HepG2 (cell line): ENCODE measurements around the gene ATP8B2. TPM values are rescaled to one million over a fixed set of nuclear protein-coding genes. Genes with fewer than 3 reads are reported as not detected.

Experiments
- ATF7-NPFF ChIP-seq: sonication (generic); formaldehyde crosslinking; IDR thresholded peaks from 2 replicates; pipeline ENCODE4 v1.8.1; 2023; ENCODE audit warnings: mild to moderate bottlenecking, low read depth, missing genetic modification reagents, moderate library complexity
- BORCS8-MEF2B ChIP-seq: sonication (generic); formaldehyde crosslinking; IDR thresholded peaks from 2 replicates; pipeline ENCODE4 v1.8.0; 2022; ENCODE audit warnings: mild to moderate bottlenecking, missing genetic modification reagents
- GMEB1 ChIP-seq: sonication (generic); formaldehyde crosslinking; IDR thresholded peaks from 2 replicates; pipeline ENCODE4 v1.5.1; 2020; ENCODE audit warnings: missing genetic modification reagents, mild to moderate bottlenecking, borderline replicate concordance
- HNRNPH1 ChIP-seq: fragments of 200-400 bp; formaldehyde crosslinking; optimal IDR thresholded peaks from 2 replicates; pipeline ENCODE3; 2017; ENCODE audit warnings: mild to moderate bottlenecking, low read depth, low read length
- HOXA5 ChIP-seq: sonication (generic); formaldehyde crosslinking; IDR thresholded peaks from 2 replicates; pipeline ENCODE4 v1.4.0; 2020; ENCODE audit warnings: missing genetic modification reagents
- IRF2 ChIP-seq: IDR thresholded peaks from 2 replicates; pipeline ENCODE4 v1.6.1; 2018; ENCODE audit warnings: missing genetic modification reagents, missing compliant biosample characterization
- MTF1 ChIP-seq: sonication (generic); formaldehyde crosslinking; IDR thresholded peaks from 2 replicates; pipeline ENCODE4 v1.5.0; 2020; ENCODE audit warnings: missing genetic modification reagents
- PATZ1 ChIP-seq: sonication (generic); formaldehyde crosslinking; IDR thresholded peaks from 2 replicates; pipeline ENCODE4 v1.4.0; 2020; ENCODE audit warnings: missing genetic modification reagents
- THAP9 ChIP-seq: sonication (generic); formaldehyde crosslinking; IDR thresholded peaks from 2 replicates; pipeline ENCODE4; 2020; ENCODE audit warnings: missing genetic modification reagents, mild to moderate bottlenecking, borderline replicate concordance
- ZKSCAN1 ChIP-seq: fragments of 150-350 bp; IDR thresholded peaks from 2 replicates; pipeline ENCODE4 v1.6.1; 2014; ENCODE audit warnings: low read length
- ZNF230 ChIP-seq: sonication (generic); formaldehyde crosslinking; IDR thresholded peaks from 2 replicates; pipeline ENCODE4 v1.4.0; 2020; ENCODE audit warnings: mild to moderate bottlenecking, missing genetic modification reagents
- ZNF556 ChIP-seq: sonication (generic); formaldehyde crosslinking; IDR thresholded peaks from 2 replicates; pipeline ENCODE4 v1.4.0; 2020; ENCODE audit warnings: mild to moderate bottlenecking, missing genetic modification reagents, borderline replicate concordance
- ZNF609 ChIP-seq: sonication (generic); formaldehyde crosslinking; IDR thresholded peaks from 2 replicates; pipeline ENCODE4 v1.4.0; 2020; ENCODE audit warnings: mild to moderate bottlenecking, missing genetic modification reagents, borderline replicate concordance
- ZNF691 ChIP-seq: sonication (generic); formaldehyde crosslinking; IDR thresholded peaks from 2 replicates; pipeline ENCODE4 v1.4.0; 2020; ENCODE audit warnings: missing genetic modification reagents, low read depth, mild to moderate bottlenecking, borderline replicate concordance
- polyA plus RNA-seq, 8 experiments: library from polyadenylated mRNA; depleted of rRNA in 3 of 8; stranded (reverse) in 7 of 8; unstranded in 1 of 8; fragments of >200 nt; fragmentation: Illumina TruSeq in 4 of 8; extraction: Trizol in 4 of 8; gene quantifications; 2 replicates each; pipeline versions ENCODE4 v1.2.1 to v1.2.3, GENCODE V29; 2011 to 2016; ENCODE audit warnings: low read depth in 4 of 8, missing spikeins in 1 of 8, mixed read lengths in 1 of 8; ENCODE audit not compliant: insufficient read depth in 1 of 8
- total RNA-seq, 5 experiments: library from RNA; depleted of rRNA; stranded (reverse); fragments of >200 nt; fragmentation: Illumina TruSeq; extraction: Trizol; gene quantifications; 2 replicates each; pipeline ENCODE4 v1.2.3, GENCODE V29; 2016; ENCODE audit warnings: low read depth in 1 of 5

The ATP8B2 gene
- total and polyA plus RNA-seq, 2 of the 13 experiments (the other 11 are each of a cell fraction or from before 2014, with no cell fraction given) = 20.4 to 39.3 TPM

- TF ChIP-seq MTF1 = no peak
- TF ChIP-seq BORCS8-MEF2B (CRISPR knock-in tag) = no peak
- 0 out of 2 replicates have a peak, but pooled peaks have one; percentile 32 for TF ChIP-seq ZNF609
- TF ChIP-seq ZNF556 = 0 out of 2 replicates have a peak, but pooled peaks have one; percentile 40
- TF ChIP-seq ZNF691 (CRISPR knock-in tag) = peak; percentile 55; the same call in 1 of the 2 replicates
- no peak for TF ChIP-seq HOXA5 (CRISPR knock-in tag)
- no peak; the same call in 1 of the 2 replicates for TF ChIP-seq IRF2 (CRISPR knock-in tag)
- 0 out of 2 replicates have a peak, but pooled peaks have one; percentile 5 for TF ChIP-seq PATZ1 (CRISPR knock-in tag)
- TF ChIP-seq THAP9 = 0 out of 2 replicates have a peak, but pooled peaks have one; percentile 17
- TF ChIP-seq GMEB1 (CRISPR knock-in tag) = no peak
- TF ChIP-seq ZNF230 (CRISPR knock-in tag) = 0 out of 2 replicates have a peak, but pooled peaks have one; percentile 62
- TF ChIP-seq HNRNPH1 = no peak
- no peak for TF ChIP-seq ATF7-NPFF (CRISPR knock-in tag)
- no peak for TF ChIP-seq ZKSCAN1
These were observed 27.5 kb downstream of the ATP8B2 start (continued) for GRCh38 chr1:154352581-154353459.
